HG03066 (cell line): ENCODE measurements around the gene DCP1B.

Experiments used
- ATAC-seq: cut with Tn5 transposase; IDR thresholded peaks from one replicate; pipeline ENCODE4 v1.9.1; 2021; ENCODE audit warnings: low read depth; ENCODE audit not compliant: unreplicated experiment

Gene DCP1B

GRCh38 chr12:2004113-2004929 lies at the start of gene DCP1B:
Gene DCP1B, minus strand, starts transcription at chr12:2004457. Its CDS starts 26 bp downstream, at chr12:2004431.
- ATAC-seq: peak; percentile 99

- no peak for ATAC-seq
Measured at GRCh38 chr12:2053691-2054090, 49.4 kb upstream of the DCP1B start.

GRCh38 chr12:2052826-2053678 lies 48.8 kb upstream of the DCP1B start, which contains the start of gene CACNA1C:
Gene CACNA1C, plus strand, starts transcription at chr12:2052987. Its CDS starts 576 bp downstream, at chr12:2053563.
- no peak for ATAC-seq

- no peak for ATAC-seq
Measured at GRCh38 chr12:2051700-2052621, 47.7 kb upstream of the DCP1B start.

- no peak for ATAC-seq
Measured at GRCh38 chr12:2049604-2050540, 45.6 kb upstream of the DCP1B start.

- ATAC-seq: no peak
Measured at GRCh38 chr12:2047752-2048151, 43.5 kb upstream of the DCP1B start.

- no peak for ATAC-seq
Measured at GRCh38 chr12:2046957-2047356, 42.7 kb upstream of the DCP1B start.

GRCh38 chr12:2044165-2044564 lies 39.9 kb upstream of the DCP1B start:
- ATAC-seq: no peak

GRCh38 chr12:2043054-2043453 lies 38.8 kb upstream of the DCP1B start:
- ATAC-seq: no peak

GRCh38 chr12:2039034-2039433 lies 34.8 kb upstream of the DCP1B start:
- ATAC-seq: no peak

- no peak for ATAC-seq
Measured at GRCh38 chr12:2035431-2036055, 31.3 kb upstream of the DCP1B start.

GRCh38 chr12:2034633-2035430 lies 30.6 kb upstream of the DCP1B start:
- peak; percentile 66 for ATAC-seq

GRCh38 chr12:2032506-2032905 lies 28.2 kb upstream of the DCP1B start:
- no peak for ATAC-seq

GRCh38 chr12:2029851-2030250 lies 25.6 kb upstream of the DCP1B start:
- ATAC-seq: no peak

GRCh38 chr12:2027351-2027750 lies 23.1 kb upstream of the DCP1B start:
- ATAC-seq: no peak

- ATAC-seq: no peak
Measured at GRCh38 chr12:2023365-2023764, 19.1 kb upstream of the DCP1B start.

GRCh38 chr12:2020511-2020910 lies 16.3 kb upstream of the DCP1B start:
- ATAC-seq: no peak

GRCh38 chr12:2019126-2019525 lies 14.9 kb upstream of the DCP1B start:
- ATAC-seq: no peak
